Measurements from ENCODE around the gene ACTN4.

ACTN4 gene

DNA sequence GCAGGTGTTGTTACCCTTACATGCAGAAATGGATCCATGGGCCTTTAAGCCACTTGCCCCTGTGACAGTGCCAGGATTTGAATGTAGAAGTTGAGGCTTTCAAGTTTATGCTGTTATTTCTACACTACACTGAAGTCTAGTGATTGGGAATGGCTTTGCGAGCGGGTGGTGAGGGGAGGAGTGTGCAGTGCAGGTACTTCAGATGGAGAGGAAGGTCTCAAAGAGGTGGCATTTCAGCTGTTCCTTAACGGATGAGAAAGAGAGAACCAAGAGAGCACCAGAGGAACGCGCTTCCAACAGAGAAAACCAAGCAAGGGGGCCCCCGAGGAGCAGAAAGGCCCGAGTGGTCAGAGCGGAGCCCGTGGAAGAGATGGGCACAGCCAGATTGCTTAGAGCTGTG is 13.3 kb downstream of the ACTN4 start:
- DNase-seq (ENCODE audit: low read depth, low spot score): no peak

DNA sequence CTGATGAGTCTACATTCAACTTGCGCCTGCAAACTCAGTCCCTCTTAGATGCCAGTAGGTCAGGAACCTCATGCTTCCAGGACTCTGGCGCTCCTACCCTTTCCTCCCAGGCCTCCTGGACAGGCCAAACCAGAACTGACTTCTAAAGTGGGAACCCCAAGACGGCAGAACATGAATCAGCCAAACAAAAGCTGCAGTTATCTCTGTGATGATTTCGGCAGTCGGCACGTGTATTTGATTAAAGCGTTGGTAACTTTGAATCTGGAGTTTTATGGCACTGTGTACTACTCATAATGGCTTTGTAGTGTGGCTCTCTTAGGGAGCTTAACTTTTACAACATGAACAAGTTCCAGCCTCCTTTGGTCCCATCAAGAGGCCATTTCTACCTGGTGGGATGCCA is 13.7 kb downstream of the ACTN4 start:
- no peak for DNase-seq (ENCODE audit: low read depth, low spot score)

DNA sequence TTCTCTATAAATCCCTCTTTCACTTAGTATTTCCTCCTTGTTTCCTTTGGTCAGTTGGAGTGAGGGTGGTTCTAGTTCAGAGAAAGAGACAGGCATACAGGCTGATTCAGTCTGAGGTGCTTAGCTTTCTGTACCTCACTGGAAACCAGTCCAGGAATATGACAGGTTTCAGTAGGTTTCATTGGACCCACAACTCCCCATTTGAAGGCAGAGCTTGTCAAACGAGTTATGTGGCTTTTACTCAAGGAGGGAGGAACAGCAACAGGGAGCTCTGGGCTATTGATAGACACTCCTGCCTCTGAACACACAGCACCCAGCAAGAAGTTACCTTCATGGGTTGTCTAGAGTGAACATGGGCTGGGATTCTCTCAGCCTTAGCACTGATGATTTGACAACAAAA is 14.5 kb downstream of the ACTN4 start:
- no peak for DNase-seq (ENCODE audit: low read depth, low spot score)

DNA sequence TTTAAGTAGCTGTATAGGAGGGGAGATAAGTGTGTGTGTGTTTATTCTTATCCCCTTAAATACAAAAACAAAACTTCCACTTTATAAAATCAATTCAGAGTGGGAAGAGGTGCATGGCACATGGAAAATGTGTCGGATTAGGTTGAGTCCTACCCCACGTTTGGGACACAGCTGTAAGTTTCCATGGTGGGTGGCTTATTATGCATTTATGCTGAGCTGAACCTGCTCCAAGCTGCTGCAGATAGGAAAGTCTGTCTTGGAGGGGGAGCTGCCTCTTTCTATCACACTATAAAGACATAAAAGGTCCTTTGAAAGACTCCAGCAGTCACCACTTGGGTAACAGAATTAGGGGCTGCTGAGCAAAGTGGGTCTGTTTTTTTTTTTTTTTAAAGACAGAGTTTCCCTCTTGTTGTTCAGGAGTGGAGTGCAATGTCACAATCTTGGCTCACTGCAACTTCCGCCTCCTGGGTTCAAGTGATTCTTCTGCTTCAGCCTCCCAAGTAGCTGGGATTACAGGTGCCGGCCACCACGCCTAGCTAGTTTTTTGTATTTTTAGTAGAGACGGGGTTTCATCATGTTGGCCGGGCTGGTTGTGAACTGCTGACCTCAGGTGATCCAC is 15.2 kb downstream of the ACTN4 start:
- DNase-seq (ENCODE audit: low read depth, low spot score): no peak

DNA sequence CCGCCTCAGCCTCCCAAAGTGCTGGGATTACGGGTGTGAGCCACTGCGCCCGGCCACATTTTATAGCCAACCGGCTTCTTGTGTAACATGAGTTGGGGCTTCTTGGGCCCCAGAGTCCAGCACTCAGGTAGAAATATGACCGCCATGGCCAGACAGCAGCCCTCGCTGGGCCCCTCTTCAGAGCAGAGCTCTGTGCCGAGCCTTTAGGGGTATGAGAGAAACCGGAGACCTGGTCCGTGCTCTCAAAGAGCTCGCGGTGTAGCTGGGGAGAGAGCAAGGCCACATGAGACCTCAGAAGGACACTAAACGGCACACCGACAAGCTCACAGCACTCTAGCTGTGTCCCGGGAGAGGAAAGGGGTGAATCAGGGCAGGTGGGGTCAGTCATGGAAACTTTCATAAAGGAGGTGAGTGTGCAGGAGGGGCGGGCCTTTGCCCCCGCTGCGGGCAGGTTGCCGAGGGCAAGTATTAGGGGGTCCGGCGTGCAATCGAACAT is 15.8 kb downstream of the ACTN4 start:
- no peak for DNase-seq (ENCODE audit: low read depth, low spot score)

DNA sequence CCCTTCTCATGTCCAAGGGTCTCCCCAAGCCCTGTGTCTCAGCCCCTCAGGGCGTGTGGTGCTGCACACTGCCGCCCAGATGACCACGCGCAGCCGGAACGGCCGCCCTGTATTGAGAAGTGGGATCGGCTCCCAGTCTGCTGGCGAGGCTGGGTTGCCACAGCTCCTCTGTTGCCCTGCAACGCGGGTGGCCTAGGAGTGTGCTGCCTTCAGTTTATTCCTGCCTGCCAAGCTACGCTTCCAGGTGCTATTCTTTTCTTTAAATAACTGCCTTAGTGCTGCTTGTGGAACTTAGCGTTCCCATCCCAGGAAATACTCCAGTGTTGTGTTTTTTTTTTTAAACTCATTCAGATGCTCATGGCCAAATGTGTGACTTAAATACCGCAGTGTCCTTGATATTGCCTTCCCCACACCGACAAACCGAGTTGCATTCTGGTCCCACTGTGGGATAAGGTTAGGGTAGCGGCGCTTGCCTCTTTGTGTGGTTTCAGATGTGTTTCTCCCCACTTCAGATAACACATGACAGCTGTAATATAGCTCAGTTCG is 16.6 kb downstream of the ACTN4 start:
- DNase-seq (ENCODE audit: low read depth, low spot score): no peak

DNA sequence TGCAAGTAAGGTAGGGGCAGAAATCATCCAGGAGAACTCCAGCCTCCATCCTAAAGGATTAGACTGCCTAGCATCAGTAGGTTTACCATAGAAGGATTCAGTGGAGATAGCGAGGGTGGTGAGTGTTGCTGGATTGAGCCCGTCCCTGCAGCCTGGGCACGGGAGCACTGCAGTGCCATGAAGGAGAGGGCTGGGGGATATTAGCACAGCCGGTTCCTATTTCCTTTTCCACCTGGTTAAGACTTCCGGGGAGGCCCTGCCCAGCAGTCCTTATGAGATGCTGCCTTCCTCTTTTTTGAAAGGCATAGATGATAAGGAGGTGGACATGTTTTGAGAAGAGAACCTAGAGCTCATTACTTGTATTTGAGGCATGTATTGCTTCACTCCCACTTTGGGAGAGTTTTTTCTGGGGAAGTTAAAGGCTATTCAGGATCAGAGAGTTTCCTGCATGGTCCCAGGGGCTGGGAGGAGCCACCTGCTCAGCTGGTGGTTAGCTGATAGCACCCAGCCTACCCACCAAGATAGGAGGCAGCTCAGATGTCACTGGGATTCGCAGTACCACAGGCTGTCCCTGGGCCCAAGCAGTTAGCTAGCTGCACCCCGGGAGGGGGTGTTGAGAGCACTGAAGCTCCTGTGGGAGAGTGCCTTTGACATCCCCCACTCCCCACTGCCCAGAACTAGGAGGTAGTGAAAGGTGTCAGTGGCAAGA is 17.2 kb downstream of the ACTN4 start:
- DNase-seq (ENCODE audit: low read depth, low spot score): no peak

DNA sequence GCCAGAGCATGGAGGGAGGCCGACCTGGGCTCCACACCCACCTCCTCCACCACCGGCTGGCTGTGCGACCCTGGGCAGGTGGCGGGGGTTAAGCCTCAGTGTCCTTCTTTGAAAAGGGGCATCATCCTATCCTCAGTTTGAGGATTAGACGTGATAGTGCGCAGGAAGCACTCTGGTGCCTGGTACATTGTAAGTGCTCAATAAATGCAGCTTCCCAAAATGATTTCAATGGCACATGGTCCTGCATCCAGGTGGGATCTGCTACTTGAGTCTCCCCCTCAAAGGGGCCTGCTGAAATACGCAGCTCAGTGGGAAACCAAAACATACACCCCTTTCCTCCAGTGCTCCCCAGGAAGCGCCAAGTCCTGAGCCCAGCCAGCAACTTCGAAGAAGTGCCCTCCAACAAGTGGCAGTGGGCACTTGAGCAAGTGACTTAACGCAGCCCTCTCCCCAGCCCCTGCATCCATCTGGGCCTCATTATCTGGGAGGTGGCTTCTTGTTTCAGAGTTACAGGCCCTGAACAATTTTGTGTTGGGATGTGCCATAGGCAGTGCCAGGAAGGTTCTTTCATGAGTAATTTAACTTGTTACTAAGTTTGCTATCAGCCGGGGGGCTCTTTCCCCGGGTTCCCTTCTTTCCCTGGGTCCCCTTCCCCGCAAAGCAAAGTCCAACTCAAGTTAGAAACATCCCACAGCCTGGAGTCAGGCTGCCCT is 17.9 kb downstream of the ACTN4 start:
- DNase-seq (ENCODE audit: low read depth, low spot score): no peak

DNA sequence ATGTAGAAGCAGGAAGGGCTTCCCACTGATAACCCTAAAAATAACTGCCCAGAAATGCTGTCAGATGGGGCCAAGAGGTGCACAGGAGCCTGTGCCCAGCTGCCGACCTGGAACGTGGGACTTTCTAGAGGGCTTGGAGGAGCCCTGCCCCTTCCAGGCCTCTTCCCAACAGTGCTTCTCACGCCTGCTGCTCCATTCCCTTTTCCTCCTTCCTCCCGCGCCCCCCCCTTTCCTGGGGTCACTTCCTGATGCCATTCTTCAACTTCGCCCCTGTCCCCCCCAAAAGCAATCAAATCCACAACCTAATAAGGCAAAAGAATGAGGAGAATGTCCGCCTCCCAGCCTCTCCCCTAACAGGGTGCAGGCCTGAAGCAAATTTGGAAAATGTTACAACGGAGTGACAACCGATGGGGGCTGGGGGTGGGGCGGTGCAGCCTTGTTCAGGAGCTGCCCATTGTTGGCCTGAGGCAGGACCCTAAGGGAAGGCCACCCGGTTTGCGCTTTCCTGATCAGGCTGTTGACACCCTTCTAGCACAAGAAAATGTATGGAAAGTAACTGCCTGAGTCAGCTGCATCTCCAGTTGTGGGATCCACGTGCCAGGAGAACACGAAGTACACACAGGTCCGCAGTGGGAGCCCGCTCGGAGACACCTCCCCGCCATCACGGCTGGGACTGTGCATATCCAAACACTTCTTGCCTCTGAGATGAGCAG is 18.7 kb downstream of the ACTN4 start:
- DNase-seq (ENCODE audit: low read depth, low spot score): peak; percentile 93

DNA sequence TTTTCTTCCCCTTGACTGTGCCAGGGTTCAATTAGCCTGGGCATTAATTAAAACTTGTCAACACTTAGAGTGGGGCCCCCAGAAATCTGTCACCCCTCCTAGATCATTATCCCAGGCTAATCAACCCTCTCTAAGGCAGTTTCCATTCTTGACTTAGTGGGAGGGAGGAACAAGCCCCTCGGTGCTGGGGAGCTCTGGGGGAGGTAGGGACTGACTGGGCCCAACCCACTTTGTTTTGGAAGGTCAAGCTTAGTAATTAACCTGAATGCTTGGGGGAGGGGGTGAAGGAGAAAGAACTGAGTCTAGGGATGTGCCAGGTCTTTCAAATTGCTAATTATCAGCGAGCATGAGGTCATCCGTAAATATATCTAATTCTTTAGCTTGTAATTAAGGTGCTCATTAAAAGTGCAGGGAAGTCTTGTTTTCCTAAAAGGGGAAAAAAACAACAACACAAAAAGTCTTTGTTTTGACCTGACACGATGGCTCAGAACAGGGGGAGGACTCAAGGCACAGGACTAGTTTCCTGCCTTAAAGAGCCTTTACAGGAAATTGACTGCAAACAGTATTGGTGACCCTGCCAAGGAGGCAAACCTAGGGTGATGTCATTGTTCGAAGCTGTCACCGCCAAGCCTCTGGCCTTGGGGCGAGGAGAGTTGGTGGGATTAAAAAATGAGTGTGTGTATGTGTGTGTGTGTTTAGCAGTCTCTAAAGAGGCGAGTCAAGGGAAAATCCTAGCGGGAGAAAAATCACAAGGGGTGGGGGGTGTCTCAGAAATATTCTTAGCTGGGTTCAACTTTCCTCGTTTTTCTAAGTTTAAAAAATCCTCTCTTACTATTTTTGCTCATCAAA is 19.4 kb downstream of the ACTN4 start:
- DNase-seq (ENCODE audit: low read depth, low spot score): no peak

DNA sequence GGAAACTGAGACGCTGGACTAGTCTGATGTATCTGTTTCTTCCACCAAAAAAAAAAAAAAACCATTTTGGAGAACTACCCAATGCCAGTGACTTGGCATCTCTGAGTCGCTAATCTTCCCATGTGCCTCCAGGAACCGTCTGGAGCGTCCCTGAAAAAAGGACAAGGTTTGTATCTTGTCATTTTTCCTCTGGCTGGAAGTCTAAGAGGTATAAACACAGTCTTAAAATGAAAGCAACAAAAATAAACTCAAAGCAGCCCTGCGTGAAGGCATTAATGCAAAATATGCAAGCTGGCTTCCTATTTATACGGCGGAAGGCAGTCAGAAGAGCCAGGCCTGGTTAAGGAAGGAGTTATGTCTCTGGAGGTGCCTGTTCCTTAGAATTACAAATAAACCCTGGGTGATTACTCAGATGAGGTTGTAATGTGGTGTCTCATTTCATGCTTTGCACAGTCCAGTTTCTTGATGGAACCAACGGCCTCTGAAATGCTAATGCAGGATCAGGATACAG is 20.3 kb downstream of the ACTN4 start:
- no peak for DNase-seq (ENCODE audit: low read depth, low spot score)

DNA sequence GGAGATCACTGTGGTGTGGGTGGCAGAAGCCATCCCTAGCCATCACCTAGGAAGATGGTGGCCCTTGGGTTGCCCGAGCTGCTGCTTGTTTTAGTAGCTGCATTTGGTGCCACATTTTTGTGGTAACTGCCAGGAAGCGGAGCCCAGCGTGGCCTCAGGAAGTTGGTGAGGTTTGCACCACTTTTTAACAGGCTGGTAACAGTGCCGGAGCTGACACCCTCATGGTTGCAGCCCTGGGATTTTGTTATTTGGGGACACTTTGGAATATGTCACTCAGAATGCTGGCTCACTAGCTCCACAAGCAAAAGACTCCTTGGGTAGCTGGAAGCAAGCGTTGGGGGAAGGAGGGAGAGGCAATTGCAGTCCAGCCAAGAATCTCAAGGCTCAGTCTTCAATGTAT is 22.1 kb downstream of the ACTN4 start:
- DNase-seq (ENCODE audit: low read depth, low spot score): no peak

DNA sequence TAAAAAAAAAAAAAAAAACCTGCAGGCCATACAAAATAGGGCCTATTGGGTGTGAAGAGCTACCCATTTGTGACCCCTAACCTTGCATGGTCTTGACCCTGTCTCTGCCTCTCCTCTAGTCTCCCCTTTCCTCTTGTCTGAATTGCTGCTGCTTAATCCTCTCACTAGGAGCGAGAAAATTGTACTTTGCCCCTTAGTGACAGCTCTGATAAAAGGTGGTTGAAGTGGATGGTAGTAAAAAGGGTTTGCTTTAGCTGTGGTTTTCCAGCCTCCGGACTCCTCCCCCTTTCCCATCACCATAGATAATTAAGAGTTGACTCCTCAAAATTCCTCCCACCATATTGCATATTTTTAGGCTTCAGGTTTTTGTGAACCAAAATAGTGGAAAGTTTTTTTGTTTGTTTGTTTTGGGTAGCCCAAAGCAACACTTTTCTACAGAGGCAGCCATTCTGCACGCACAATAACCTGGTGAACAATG is 23.5 kb downstream of the ACTN4 start:
- DNase-seq (ENCODE audit: low read depth, low spot score): no peak

DNA sequence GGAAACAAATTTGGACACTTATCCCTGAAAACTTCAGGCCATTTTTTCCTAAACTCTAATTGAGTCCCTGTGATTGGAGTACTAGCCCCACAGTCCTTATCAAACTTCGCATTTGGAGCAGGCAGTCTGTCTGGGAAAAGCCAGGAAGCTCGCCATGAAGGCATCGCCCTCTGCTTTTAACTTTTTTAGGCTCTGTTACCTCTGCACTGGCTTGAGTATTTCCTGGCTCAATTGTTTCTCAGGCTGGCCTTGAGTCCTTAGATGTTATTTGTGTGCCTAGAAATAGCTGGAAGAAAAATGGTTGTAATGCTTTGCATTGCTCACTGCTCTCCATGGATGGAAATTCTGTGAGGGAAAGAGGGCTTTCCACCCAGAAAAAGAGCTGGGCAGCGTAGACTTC is 24.2 kb downstream of the ACTN4 start:
- no peak for DNase-seq (ENCODE audit: low read depth, low spot score)

DNA sequence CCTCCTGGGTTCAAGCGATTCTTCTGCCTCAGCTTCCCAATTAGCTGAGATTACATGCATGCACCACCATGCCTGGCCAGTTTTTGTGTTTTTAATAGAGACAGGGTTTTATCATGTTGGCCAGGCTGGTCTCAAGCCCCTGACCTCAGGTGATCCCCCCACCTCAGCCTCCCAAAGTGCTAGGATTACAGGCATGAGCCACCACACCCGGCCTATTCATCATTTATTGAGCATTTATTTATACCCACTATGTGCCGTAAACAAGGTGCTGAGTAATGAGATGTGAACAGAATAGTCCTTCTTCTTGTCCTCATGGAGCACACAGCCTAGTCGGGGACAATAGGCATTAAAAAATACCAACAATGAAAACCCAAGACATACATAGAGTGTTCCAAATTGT is 25.6 kb downstream of the ACTN4 start:
- DNase-seq (ENCODE audit: low read depth, low spot score): no peak

DNA sequence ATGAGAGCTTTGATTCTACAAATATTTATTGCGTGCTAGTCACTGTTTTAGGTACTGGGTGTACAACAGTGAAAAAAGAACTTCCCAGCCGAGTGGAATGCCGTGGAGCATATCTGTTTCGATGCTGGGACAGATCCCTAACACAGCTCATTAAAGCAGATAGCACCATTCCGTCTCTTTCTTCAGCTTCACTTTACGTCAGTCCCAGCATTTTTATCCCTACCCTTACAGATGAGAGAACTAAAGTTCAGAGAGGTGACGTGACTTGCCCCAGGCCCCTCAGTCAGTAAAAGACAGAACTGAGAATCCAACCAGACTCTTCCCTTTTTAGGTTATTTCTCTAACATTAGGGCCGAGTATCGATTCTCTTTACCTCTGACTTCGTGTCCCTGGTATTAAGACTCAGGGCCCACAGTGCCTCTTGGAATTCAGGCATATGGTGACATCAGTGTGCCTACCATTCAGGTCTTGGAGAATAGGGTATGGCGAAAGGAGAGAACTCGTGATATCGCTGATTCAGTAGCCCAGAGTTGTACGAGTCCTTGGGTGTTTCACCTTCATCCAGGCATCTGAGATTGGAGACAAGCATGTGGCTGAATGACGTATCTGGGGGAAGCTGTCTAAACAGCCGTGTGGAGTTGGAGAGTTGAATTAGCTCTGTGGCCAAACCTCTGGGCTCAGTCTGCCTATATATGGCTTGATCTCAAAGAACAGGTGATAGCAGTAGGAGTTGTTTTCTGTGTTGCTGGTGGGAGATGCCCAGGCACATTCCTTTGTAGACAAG is 27.1 kb downstream of the ACTN4 start:
- no peak for DNase-seq (ENCODE audit: low read depth, low spot score)

DNA sequence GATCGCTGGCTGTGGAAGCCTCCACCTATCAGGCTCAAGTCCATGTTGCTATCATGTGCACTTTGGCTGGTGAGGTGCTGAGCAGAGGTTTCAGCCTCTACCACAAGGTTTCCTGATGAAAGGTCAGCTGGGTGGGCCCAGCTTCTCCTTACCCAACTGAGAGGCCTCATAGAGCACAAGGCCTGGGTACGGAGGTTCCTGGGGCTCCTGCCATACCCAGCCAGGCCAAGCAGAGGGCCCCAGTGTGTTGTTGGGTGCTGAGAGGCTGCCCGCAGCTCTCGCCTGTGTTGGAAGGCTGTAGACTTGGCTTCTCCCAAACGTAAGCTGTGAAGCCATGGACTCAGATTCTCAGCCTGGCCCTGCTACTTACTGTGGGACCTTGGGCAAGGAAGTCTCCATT is 28.2 kb downstream of the ACTN4 start:
- DNase-seq (ENCODE audit: low read depth, low spot score): no peak

DNA sequence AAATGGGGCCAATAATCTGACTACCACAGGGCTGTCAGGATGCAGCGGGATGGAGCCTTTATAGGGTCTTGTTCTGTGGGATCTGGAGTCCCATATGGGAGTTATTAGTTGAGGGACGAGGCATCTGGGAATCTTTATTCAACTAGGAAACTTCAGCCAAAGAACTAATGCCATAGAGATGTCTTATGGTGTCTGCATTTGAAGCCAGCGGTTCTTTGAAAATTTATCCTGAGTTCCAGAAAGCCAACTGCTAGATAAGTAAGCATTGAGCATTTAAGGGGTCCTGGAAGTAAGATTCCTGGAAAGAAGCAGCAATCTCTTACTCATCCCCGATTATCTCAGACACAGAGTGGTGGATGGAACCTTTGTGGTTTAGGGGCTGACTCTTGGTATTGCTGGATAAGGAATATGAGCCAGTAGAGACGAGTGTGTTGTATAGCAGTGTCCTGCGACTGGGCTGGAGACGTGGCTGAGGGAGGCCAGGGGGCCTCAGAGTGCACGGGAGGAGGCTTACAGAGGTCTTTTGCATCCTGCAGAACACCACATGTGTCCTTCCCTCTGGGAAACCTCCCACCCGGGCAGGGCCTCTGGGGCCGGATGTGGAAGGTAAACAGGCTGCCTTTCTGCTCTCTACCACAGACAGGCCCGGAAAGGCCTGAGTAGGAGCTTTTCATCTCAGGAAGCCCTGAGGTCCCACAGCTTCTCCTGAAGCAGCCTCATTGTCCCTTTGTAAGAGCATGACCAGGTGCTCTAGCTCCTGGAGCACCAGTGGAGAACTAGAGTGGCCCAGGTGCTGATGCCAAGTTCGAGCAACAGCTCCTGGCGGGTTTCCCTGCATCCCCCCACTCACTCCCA is 28.8 kb downstream of the ACTN4 start:
- no peak for DNase-seq (ENCODE audit: low read depth, low spot score)
